Measurements from ENCODE around the gene ABHD16A. TPM values are rescaled to one million over a fixed set of nuclear protein-coding genes. Genes with fewer than 3 reads are reported as not detected.

The ABHD16A gene
- total and polyA plus RNA-seq, 2 of the 13 experiments (the other 11 are each of a cell fraction or from before 2014, with no cell fraction given): 43.5 to 45.4 TPM

GRCh38 chr6:31729515-31729978 is 26.4 kb upstream of the ABHD16A start (continued):
- TF ChIP-seq SIN3B (IDR thresholded peaks at IDR 0.05; ENCODE audit: low read length): 0 out of 2 replicates have a peak, but pooled peaks have one; percentile 56
- TF ChIP-seq ZNF350 (CRISPR knock-in tag; IDR thresholded peaks at IDR 0.05; ENCODE audit: borderline replicate concordance, low read depth): peak; percentile 61; the same call in 1 of the 2 replicates
- TF ChIP-seq ZSCAN31 (CRISPR knock-in tag; IDR thresholded peaks at IDR 0.05; ENCODE audit: low read depth): peak; percentile 82
- peak in 1 of 2 experiments; percentile 59; a peak in 1 of 4 replicates for TF ChIP-seq NR2F1 (CRISPR knock-in tag; IDR thresholded peaks at IDR 0.05)
- peak; percentile 54; the same call in 1 of the 2 replicates for TF ChIP-seq DRAP1 (CRISPR knock-in tag; IDR thresholded peaks at IDR 0.05)
- TF ChIP-seq ZNF280B (CRISPR knock-in tag; IDR thresholded peaks at IDR 0.05; ENCODE audit: borderline replicate concordance): 0 out of 2 replicates have a peak, but pooled peaks have one; percentile 8
- no peak; the same call in 1 of the 2 replicates for TF ChIP-seq FOSL2 (CRISPR knock-in tag; IDR thresholded peaks at IDR 0.05)
- peak; percentile 81 for TF ChIP-seq MIER3 (CRISPR knock-in tag; IDR thresholded peaks at IDR 0.05; ENCODE audit: borderline replicate concordance)
- no peak; the same call in 1 of the 2 replicates for TF ChIP-seq ZNF574 (CRISPR knock-in tag; IDR thresholded peaks at IDR 0.05)
- no peak for TF ChIP-seq ARID2 (CRISPR knock-in tag; IDR thresholded peaks at IDR 0.05; ENCODE audit: borderline replicate concordance)
- TF ChIP-seq AKNA (CRISPR knock-in tag; IDR thresholded peaks at IDR 0.05; ENCODE audit: borderline replicate concordance): no peak
- TF ChIP-seq ZBTB7A (CRISPR knock-in tag; IDR thresholded peaks at IDR 0.05): peak; percentile 80
- peak; percentile 86 for TF ChIP-seq KLF12 (CRISPR knock-in tag; IDR thresholded peaks at IDR 0.05; ENCODE audit: borderline replicate concordance)
- TF ChIP-seq CCAR2 (optimal IDR thresholded peaks at IDR 0.05; ENCODE audit: low read depth, low read length): no peak
- peak; percentile 23; the same call in 1 of the 2 replicates for TF ChIP-seq FOXA3 (CRISPR knock-in tag; IDR thresholded peaks at IDR 0.05)
- peak; percentile 63 for TF ChIP-seq ZBTB43 (CRISPR knock-in tag; conservative IDR thresholded peaks at IDR 0.05)
- TF ChIP-seq HDAC2 (CRISPR knock-in tag; IDR thresholded peaks at IDR 0.05): peak; percentile 58; the same call in 1 of the 2 replicates
